Lung (tissue), 12 donors: ENCODE results near the gene ARID1B. TPM values are rescaled to one million over a fixed set of nuclear protein-coding genes. Genes with fewer than 3 reads are reported as not detected.

ENCODE experiments used
- ATAC-seq: fragments of 200-7000 bp; cut with Tn5 transposase; one replicate; pipeline ENCODE4 v1.9.1; 2020; ENCODE audit warnings: moderate number of reproducible peaks; ENCODE audit not compliant: insufficient read depth, low FRiP score
- DNase-seq, 3 donors: peaks; one replicate each; pipeline ENCODE4 v3.0.0-alpha.2; 2013 to 2017
- H3K27ac ChIP-seq, 2 donors: one replicate each; pipeline ENCODE4 v1.5.1; 2013; ENCODE audit warnings: mild to moderate bottlenecking in 2 of 2, moderate library complexity in 2 of 2, control low read depth in 1 of 2, inconsistent platforms in 1 of 2, low read depth in 1 of 2, low read length in 1 of 2
- H3K27me3 ChIP-seq, 3 donors: one replicate each; pipeline ENCODE4 v1.5.1; 2013; ENCODE audit warnings: low read length in 2 of 3; ENCODE audit not compliant: control insufficient read depth in 3 of 3, insufficient read depth in 3 of 3
- H3K36me3 ChIP-seq, 4 donors: one replicate each; pipeline ENCODE4 v1.5.1; 2013; ENCODE audit warnings: low read length in 4 of 4, mild to moderate bottlenecking in 1 of 4, moderate library complexity in 1 of 4; ENCODE audit not compliant: control insufficient read depth in 4 of 4, insufficient read depth in 4 of 4
- H3K4me1 ChIP-seq, 5 donors: one replicate each; pipeline ENCODE4 v1.5.1; 2013; ENCODE audit warnings: low read length in 5 of 5, mild to moderate bottlenecking in 2 of 5, moderate library complexity in 1 of 5; ENCODE audit not compliant: control insufficient read depth in 5 of 5, insufficient read depth in 5 of 5
- H3K4me3 ChIP-seq: one replicate; pipeline ENCODE4 v1.5.1; 2013; ENCODE audit warnings: mild to moderate bottlenecking, control low read depth, moderate library complexity
- H3K9ac ChIP-seq, 2 donors: one replicate each; pipeline ENCODE4 v1.5.1; 2013; ENCODE audit warnings: low read length in 2 of 2, control low read depth in 1 of 2; ENCODE audit not compliant: insufficient read depth in 1 of 2
- H3K9me3 ChIP-seq, 4 donors: one replicate each; pipeline ENCODE4 v1.5.1; 2013; ENCODE audit warnings: low read length in 3 of 4, mild to moderate bottlenecking in 1 of 4, moderate library complexity in 1 of 4; ENCODE audit not compliant: control insufficient read depth in 4 of 4, insufficient read depth in 3 of 4
- CTCF ChIP-seq: IDR thresholded peaks from 2 replicates; pipeline ENCODE4 v1.5.1; 2012; ENCODE audit warnings: mild to moderate bottlenecking; ENCODE audit errors: control extremely low read depth, extremely low read depth
- WGBS, 2 donors: extraction: QIAGEN DNeasy Blood & Tissue Kit; methylation state at CpG; one replicate each; pipeline ENCODE4 v1.1.7; 2013; 5-methylcytosine and 5-hydroxymethylcytosine counted together
- polyA plus RNA-seq, 2 donors: library from polyadenylated mRNA; stranded (reverse); fragments of 200-250 nt; gene quantifications; one replicate each; pipeline ENCODE4 v1.2.1, GENCODE V29; 2013
- total RNA-seq, 2 donors: library from RNA; depleted of rRNA in 1 of 2; stranded (reverse); fragments of >200 nt in 1 of 2; gene quantifications; one replicate each; pipeline ENCODE4 v1.2.1, GENCODE V29; 2014 to 2021
- donor health status: control.
- donor health status: control.
- donor health status: Bipolar disorder and iron deficiency.
- donor health status: healthy.
- donor health status: DM: yes; HTN: yes; CAD: no.

The ARID1B gene
- total and polyA plus RNA-seq, 4 donors: 10.5 to 239 (median 50.9) TPM

- no peak for ATAC-seq
- 91% methylated on average over 8 of the region's 8 CpGs for WGBS, 2 donors
- peaks cover 0 to 6% (median 2%) of the 10 kb centered on the region in 5 donors for H3K4me1 ChIP-seq
- H3K27me3 ChIP-seq: no peaks in the 10 kb centered on the region
- no peak for TF ChIP-seq CTCF
- peaks cover 0 to 3% (median under 1%) of the 10 kb centered on the region in 4 donors for H3K36me3 ChIP-seq
- DNase-seq: no peak
- no peaks in the 10 kb centered on the region for H3K9me3 ChIP-seq
- no peak overlapping the region for H3K27ac ChIP-seq
- H3K4me3 ChIP-seq: no peak overlapping the region
- H3K9ac ChIP-seq: no peak overlapping the region
Measured at GRCh38 chr6:157098999-157099398, 321.8 kb downstream of the ARID1B start.

- 45 to 61% methylated on average over 7 of the region's 7 CpGs for WGBS, 2 donors
- peaks cover 0 to 6% (median 0%) of the 10 kb centered on the region in 5 donors for H3K4me1 ChIP-seq
- DNase-seq (no peak), ATAC-seq (no peak)
- peaks cover 0 to 4% (median 2%) of the 10 kb centered on the region in 4 donors for H3K36me3 ChIP-seq
- H3K9me3 ChIP-seq: no peaks in the 10 kb centered on the region
- H3K9ac ChIP-seq: no peak overlapping the region
- no peak for TF ChIP-seq CTCF
- no peak overlapping the region for H3K4me3 ChIP-seq
- H3K27ac ChIP-seq: no peak overlapping the region
- no peaks in the 10 kb centered on the region for H3K27me3 ChIP-seq
Measured at GRCh38 chr6:157099912-157100593, 322.9 kb downstream of the ARID1B start.

- H3K36me3 ChIP-seq: peaks cover 0 to 4% (median 2%) of the 10 kb centered on the region in 4 donors
- H3K27ac ChIP-seq: no peak overlapping the region
- no peak for TF ChIP-seq CTCF
- no peak overlapping the region for H3K9ac ChIP-seq
- no peak for DNase-seq
- no peak overlapping the region for H3K4me3 ChIP-seq
- peaks cover 0 to 13% (median 0%) of the 10 kb centered on the region in 5 donors for H3K4me1 ChIP-seq
- no peaks in the 10 kb centered on the region for H3K9me3 ChIP-seq
- no peaks in the 10 kb centered on the region for H3K27me3 ChIP-seq
- 89 to 90% methylated on average over 1 of the region's 1 CpG for WGBS, 2 donors
- ATAC-seq: no peak
Measured at GRCh38 chr6:157101166-157101565, 324.0 kb downstream of the ARID1B start.
